Activated CD4-positive, alpha-beta T cell treated with anti-CD3 and anti-CD28 coated beads, Interleukin-2, amount 50 U/mL, for 4 hours (primary cell): ENCODE measurements around the gene MPIG6B.

Experiments used
- DNase-seq, 2 experiments: peaks; one replicate each; pipeline ENCODE4 v3.0.0-alpha.2; 2020

Gene MPIG6B

GRCh38 chr6:31722173-31722572 lies 1.0 kb upstream of the MPIG6B start:
- no peak for DNase-seq

- no peak for DNase-seq
Observed at GRCh38 chr6:31723980-31724691, 963 bp downstream of the MPIG6B start.

GRCh38 chr6:31725502-31726350 lies 2.6 kb downstream of the MPIG6B start:
- DNase-seq: no peak

- DNase-seq: no peak
Observed at GRCh38 chr6:31727034-31727716, 4.0 kb downstream of the MPIG6B start.

GRCh38 chr6:31727717-31728671 lies 4.8 kb downstream of the MPIG6B start:
- DNase-seq: no peak

GRCh38 chr6:31728767-31729514 lies 5.8 kb downstream of the MPIG6B start, which contains the start of gene DDAH2:
DDAH2 (minus strand) TSS chr6:31729299; CDS start chr6:31729161, 138 bp downstream.
- DNase-seq: no peak

GRCh38 chr6:31729515-31729978 lies 6.4 kb downstream of the MPIG6B start:
- DNase-seq: peak; percentile 75 to 77

GRCh38 chr6:31729979-31730630 lies 6.9 kb downstream of the MPIG6B start:
- peak; percentile 39 to 42 for DNase-seq

- DNase-seq: no peak
Observed at GRCh38 chr6:31730631-31731086, 7.5 kb downstream of the MPIG6B start.

GRCh38 chr6:31732029-31732428 lies 8.9 kb downstream of the MPIG6B start:
- no peak for DNase-seq

GRCh38 chr6:31733734-31734133 lies 10.6 kb downstream of the MPIG6B start:
- DNase-seq: no peak

GRCh38 chr6:31734247-31734820 lies 11.2 kb downstream of the MPIG6B start:
- no peak for DNase-seq

- peak; percentile 32 to 33 for DNase-seq
Observed at GRCh38 chr6:31734821-31735406, 11.7 kb downstream of the MPIG6B start.

- DNase-seq: peak; percentile 72
Observed at GRCh38 chr6:31736021-31736767, 13.0 kb downstream of the MPIG6B start, which contains the start of gene CLIC1. CLIC1 (minus strand) TSS chr6:31736530; CDS start chr6:31736300, 230 bp downstream.

GRCh38 chr6:31736768-31737314 lies 13.7 kb downstream of the MPIG6B start:
- no peak for DNase-seq

GRCh38 chr6:31737315-31737990 lies 14.3 kb downstream of the MPIG6B start:
- no peak for DNase-seq

GRCh38 chr6:31737991-31738979 lies 15.1 kb downstream of the MPIG6B start:
- DNase-seq: peak; percentile 54 to 55
